ENCODE results near the gene RAE1. TPM values are rescaled to one million over a fixed set of nuclear protein-coding genes. Genes with fewer than 3 reads are reported as not detected.

The RAE1 gene
- total and polyA plus RNA-seq, 2 of the 8 experiments (the other 6 are each of a cell fraction or from before 2014, with no cell fraction given), result 35.9 to 44.9 TPM

DNA sequence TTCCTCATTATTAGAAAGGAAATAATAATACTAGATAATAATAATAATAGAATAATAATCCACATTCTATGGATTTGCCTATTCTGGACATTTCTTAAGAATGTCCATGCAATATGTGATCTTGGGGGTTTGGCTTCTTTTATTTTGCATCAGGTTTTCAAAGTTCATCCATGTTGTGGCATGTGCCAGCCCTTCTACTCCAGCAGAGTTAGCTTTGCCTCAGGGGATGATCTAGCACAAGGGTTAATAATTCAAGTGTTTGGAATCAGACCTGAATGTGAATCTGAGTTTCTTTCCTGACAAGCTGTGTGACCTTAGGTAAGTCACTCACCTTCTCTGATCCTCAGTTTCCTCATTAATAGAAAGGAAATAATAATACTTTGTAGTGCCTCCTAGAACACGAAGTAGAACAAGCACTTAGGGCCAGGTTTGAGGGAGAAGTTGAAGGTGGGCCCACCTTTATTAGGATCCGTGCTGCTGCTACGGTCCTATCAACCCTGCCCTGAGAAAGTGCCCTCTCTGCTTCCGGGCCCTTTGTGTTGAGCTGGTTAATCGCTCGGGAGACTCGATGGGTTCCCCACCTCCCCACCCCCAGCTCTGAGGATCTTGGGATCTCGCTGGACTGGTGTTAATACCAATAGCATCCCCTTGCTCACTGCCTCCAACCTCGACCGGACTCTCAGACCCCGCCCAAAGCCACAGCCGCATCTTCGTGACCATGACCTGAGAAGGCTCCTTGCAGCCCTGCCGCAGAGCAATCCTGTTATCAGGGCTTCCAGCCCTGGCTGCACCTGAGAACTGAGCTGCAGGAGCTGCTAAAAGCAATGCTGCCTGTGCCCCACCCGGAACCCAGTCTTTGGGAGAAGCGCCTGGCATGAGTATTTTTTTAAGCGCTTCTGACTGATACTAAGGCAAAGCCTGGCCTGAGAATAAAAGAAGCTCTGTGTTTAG lies 67.0 kb downstream of the RAE1 start:
- Histone ChIP-seq H4K5ac (ENCODE audit: insufficient read length, low read depth, low read length) (no peak overlapping the region), H2BK120ac (replicated peaks; ENCODE audit: low read depth, low read length) (no peak overlapping the region), H3K9ac (replicated peaks in 1 of 4; ENCODE audit: extremely low read depth in 1 of 4, low read depth in 3 of 4, low read length in 3 of 4) (no peak overlapping the region), H2BK12ac (ENCODE audit: low read depth, low read length) (no peak overlapping the region), H3K56ac (replicated peaks; ENCODE audit: insufficient read length, low read depth, low read length) (no peak overlapping the region), H3K4me3 (ENCODE audit: extremely low read depth in 1 of 4, insufficient read depth in 2 of 4, low read depth in 3 of 4, low read length in 4 of 4) (no peak overlapping the region), H3K18ac (ENCODE audit: extremely low read depth, low read length) (no peak overlapping the region), H4K20me1 (replicated peaks in 1 of 2; ENCODE audit: control insufficient read depth in 1 of 2, insufficient read depth in 2 of 2, low read length in 2 of 2) (no peaks in the 10 kb centered on the region), H2BK15ac (ENCODE audit: low read length) (no peak overlapping the region), H4K91ac (replicated peaks; ENCODE audit: insufficient read length, low read length) (no peak overlapping the region), H2BK20ac (ENCODE audit: low read length) (no peak overlapping the region), H2AFZ (ENCODE audit: low read length) (no peak overlapping the region), H3K4me1 (replicated peaks in 1 of 4; ENCODE audit: control insufficient read depth in 3 of 4, insufficient read depth in 4 of 4, low read length in 3 of 4) (no peaks in the 10 kb centered on the region), H3K27ac (ENCODE audit: low read depth, low read length) (no peak overlapping the region), H3K36me3 (ENCODE audit: control insufficient read depth in 2 of 4, insufficient read depth in 4 of 4, low read length in 3 of 4) (no peaks in the 10 kb centered on the region), H3K4me2 (ENCODE audit: insufficient read depth in 1 of 2, low read depth in 2 of 2, low read length in 2 of 2) (no peak overlapping the region), H3K79me2 (ENCODE audit: control insufficient read depth in 1 of 2, insufficient read depth in 2 of 2, low read length in 2 of 2) (no peaks in the 10 kb centered on the region), H3K4ac (replicated peaks; ENCODE audit: insufficient read length, low read depth, low read length) (no peak overlapping the region), H2BK5ac (ENCODE audit: low read depth, low read length) (no peak overlapping the region), H3K27me3 (replicated peaks in 1 of 4; ENCODE audit: control insufficient read depth in 3 of 4, extremely low read depth in 1 of 4, insufficient read depth in 3 of 4, low read length in 3 of 4) (no peaks in the 10 kb centered on the region), H2AK5ac (ENCODE audit: low read depth, low read length) (no peak overlapping the region), H4K8ac (ENCODE audit: extremely low read depth, insufficient read depth, low read length) (no peak overlapping the region), H3K79me1 (ENCODE audit: low read depth, low read length) (no peaks in the 10 kb centered on the region), H3K23me2 (ENCODE audit: low read depth, low read length) (peaks cover 5% of the 10 kb centered on the region; the same call in 1 of the 2 replicates), H3K23ac (ENCODE audit: insufficient read length) (no peak overlapping the region), H3K14ac (ENCODE audit: insufficient read length) (no peak overlapping the region), H3K9me3 (ENCODE audit: insufficient read depth in 2 of 2, low read depth in 1 of 2, low read length in 1 of 2) (no peaks in the 10 kb centered on the region)
- 83% methylated on average over 17 of the region's 17 CpGs; no CpG with 5 or more reads in 1 of the 2 experiments for WGBS, 2 experiments (ENCODE audit: extremely low coverage in 1 of 2, insufficient coverage in 1 of 2, insufficient read length in 1 of 2, insufficient replicate concordance in 2 of 2, low coverage in 1 of 2, low lambda C conversion rate in 2 of 2, missing lambda C conversion rate in 1 of 2)
- ChIA-PET CTCF (ENCODE audit: partially characterized antibody) (interaction anchor here (0.6 to 1.7 kb wide), 11 partner anchors 9 to 675 kb away, joined by 3 to 7 read pairs (median 3); no protein-coding TSS in a partner anchor), POLR2A (ENCODE audit: partially characterized antibody) (interaction anchor here (0.8 to 1.3 kb wide), 3 partner anchors 17 to 24 kb away, joined by 3 to 4 read pairs (median 3); no protein-coding TSS in a partner anchor)
- TF ChIP-seq SP2 (IDR thresholded peaks at IDR 0.05; ENCODE audit: low read length) (no peak), SP4 (IDR thresholded peaks at IDR 0.05; ENCODE audit: low read length) (no peak), TBP (IDR thresholded peaks at IDR 0.05; ENCODE audit: low read depth, low read length) (no peak), JUND (IDR thresholded peaks at IDR 0.05; ENCODE audit: low read length) (no peak), SP1 (IDR thresholded peaks at IDR 0.05; ENCODE audit: low read depth, low read length) (no peak), SIRT6 (IDR thresholded peaks at IDR 0.05; ENCODE audit: low read length) (no peak), CREB1 (IDR thresholded peaks at IDR 0.05) (no peak)
- DNase-seq (ENCODE audit: low read depth in 1 of 2, low spot score in 2 of 2), result no peak
- no peak for FAIRE-seq

Data from H1 (cell line).